HG02885 (cell line): Measurements from ENCODE around the gene GIMAP7.
A peak's percentile ranks its signal among the peaks of the same experiment; 100 is the strongest.
"Not testable (repeated sequence)": the region's sequence is repeated elsewhere in the genome, so short reads cannot be mapped to it uniquely, and the experiment has no call there.

Experiments used
- ATAC-seq: cut with Tn5 transposase; IDR thresholded peaks from one replicate; pipeline ENCODE4 v1.9.1; 2021; ENCODE audit warnings: mild to moderate bottlenecking; ENCODE audit not compliant: unreplicated experiment, poor library complexity

Gene GIMAP7

DNA sequence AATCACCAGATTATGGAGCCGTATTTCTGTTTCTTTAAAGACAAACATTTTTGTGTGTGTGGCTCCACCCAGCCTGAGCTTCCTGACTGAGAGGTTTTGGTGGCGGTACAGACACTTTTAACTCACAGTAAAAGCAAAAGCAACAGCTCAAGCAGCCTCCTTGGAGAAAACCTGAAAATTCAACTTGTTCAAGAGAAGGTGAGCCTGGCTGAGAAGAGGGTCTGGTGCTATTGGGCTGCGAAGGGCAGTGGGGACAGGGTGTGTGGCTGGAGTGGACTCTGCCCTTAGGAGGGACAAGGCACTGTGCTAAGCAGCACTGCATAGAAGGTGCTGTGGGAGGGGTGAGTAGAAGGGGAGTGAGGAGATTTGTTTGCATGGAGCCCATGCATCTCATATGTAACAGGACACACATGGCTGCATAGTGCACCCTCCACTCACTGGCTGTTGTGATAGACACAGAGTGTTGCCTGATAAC, at the start of gene GIMAP7:
Gene GIMAP7 (plus strand): TSS at position 125 of the 475 bp plus-strand sequence. CDS start 5,103 bp downstream, outside the sequence.
- peak; percentile 78 for ATAC-seq

DNA sequence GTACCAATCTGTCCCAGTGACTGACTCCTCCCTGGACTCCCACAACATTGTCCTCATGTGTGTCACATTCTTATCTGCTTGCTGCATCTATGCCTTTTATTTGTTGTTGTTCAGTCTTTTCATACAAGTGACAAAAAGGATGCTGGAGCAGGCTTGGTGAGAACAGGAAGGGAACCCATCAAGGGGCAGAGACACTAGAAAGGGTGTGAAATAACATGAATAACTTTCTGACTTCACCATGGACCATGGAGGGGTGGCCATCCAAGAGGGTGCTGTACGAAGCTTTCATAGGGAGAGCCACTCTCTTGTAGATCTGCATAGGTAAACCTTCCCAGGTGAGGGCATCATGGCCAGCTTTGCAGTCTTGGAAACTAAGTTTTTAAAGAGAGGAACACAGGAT, 49.7 kb upstream of the GIMAP7 start:
- ATAC-seq: no peak

DNA sequence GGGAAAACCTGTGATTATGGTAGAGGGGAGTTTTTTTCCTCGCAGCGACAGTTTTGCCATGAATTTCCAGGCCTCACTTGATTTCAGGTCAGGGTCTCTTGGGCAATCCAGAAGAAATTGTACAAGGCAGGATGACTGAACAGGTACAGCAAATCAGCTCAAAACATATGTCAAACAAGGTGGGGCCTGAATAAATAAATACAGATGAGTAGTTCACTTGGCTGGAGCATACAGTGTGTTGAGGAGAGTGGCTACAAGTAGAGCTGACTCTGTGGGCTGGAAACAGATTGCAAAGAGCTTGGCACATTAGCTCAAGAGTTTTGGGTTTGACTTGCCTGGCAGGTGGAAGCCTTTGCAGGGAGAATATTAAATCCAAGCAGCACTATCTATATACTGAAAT, 49.3 kb upstream of the GIMAP7 start:
- no peak for ATAC-seq

DNA sequence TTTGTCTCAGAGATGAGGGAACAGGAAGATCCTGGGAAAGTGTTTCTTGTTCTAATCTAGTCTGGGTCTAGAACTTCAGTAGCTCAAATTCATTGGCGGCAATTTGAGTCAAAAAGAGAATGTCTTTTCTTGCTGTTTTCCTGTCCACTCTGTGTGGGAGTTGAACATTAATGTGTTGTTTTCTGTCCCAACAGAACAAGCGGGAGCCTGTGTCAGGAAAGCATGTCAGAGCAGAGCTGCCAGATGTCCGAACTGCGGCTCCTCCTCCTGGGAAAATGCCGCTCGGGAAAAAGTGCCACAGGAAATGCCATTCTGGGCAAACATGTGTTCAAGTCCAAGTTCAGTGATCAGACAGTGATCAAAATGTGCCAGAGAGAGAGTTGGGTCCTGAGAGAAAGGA, 48.2 kb upstream of the GIMAP7 start:
- no peak for ATAC-seq

DNA sequence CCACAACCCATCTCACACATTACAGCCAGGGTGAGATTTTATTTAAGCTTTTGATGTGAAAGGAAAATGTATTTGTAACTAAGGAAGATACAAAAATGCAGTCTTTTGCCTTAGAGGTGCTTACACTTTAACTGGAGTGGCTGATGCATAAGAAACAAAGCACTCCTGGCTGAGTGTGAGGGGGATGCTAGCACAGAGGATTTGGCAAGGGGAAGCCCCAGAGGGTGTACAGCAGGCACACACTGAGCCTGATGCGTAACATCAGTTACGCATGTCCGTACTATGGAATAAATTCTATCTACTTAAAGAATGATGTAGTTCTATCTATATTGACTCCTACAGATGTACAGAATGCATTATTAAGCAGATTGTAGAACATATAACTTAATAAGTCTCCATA, 46.4 kb upstream of the GIMAP7 start:
- ATAC-seq: no peak

DNA sequence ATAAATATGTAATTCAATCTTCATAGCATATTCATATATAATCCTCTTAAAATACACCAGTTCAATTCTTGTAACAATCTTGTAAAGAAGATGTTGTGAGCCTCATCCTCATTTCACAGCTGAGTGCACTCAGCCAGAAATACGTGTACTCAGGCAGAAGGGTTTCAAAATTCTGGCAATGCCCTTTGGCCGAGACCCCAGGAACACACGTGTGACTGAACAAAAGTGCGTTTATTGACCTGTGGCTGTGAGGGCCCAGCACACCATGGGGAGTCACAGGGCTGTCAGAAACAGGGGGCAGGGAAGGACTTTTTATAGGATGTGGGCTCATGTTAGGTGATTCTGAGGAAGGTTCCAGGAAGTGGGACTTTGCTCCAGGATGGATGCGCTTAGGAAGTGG, 42.8 kb upstream of the GIMAP7 start:
- ATAC-seq: no peak

DNA sequence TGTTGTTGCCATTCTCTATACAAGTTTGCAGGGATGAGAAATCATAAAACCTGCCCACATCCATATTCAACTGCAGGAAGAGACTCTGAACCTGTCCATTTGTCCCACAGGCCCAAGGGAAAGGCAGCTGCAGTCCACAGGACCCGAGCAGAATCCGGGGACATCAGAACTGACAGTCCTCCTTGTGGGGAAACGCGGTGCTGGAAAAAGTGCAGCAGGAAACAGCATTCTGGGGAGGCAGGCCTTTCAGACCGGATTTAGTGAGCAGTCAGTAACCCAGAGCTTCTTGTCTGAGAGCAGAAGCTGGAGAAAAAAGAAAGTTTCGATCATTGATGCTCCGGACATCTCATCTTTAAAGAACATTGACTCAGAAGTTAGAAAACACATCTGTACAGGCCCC, 40.8 kb upstream of the GIMAP7 start:
- ATAC-seq: no peak

DNA sequence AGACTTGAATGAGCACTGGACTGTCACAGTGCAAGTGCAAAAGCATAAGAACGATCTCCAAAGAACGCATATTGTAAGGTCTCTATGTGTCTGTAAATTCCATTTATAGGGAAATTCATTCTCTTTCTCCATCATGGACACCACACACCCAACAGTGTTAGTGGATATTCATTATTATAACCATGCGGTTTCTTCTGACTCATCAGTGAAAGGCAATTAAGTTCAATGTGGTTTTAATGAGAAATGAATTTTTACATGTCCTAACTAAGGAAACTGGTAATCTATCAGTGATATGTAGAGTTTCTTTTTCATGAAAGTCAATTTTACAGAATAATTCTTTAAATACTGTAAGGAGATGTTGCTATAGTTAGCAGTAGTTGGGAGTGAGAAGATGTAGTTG, 38.4 kb upstream of the GIMAP7 start:
- ATAC-seq: no peak

DNA sequence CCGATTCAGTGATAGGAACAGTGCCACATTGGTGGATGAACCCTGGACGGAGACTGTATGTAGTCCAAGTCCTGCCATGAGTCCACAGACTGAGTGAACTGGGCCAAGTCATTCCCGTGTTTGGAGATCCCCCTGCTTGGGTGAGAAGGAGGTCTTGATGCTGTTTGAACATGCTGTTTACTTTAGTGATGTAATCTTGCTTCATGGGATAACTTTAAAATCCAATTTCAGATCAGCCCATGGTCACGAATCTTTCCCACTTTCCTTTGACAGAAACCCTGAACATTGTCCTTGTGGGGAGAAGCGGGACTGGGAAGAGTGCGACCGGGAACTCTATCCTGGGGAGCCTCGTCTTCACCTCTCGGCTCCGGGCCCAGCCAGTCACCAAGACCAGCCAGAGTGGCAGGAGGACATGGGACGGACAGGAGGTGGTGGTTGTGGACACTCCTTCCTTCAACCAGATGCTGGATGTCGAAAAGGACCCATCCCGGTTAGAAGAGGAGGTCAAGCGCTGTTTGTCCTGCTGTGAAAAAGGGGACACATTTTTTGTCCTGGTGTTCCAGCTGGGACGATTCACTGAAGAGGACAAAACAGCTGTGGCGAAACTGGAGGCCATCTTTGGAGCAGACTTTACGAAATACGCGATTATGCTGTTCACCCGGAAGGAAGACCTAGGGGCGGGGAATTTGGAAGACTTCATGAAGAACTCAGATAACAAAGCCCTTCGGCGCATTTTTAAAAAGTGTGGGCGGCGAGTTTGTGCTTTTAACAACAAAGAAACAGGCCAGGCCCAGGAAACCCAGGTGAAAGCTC, 37.6 kb upstream of the GIMAP7 start:
- ATAC-seq: no peak

DNA sequence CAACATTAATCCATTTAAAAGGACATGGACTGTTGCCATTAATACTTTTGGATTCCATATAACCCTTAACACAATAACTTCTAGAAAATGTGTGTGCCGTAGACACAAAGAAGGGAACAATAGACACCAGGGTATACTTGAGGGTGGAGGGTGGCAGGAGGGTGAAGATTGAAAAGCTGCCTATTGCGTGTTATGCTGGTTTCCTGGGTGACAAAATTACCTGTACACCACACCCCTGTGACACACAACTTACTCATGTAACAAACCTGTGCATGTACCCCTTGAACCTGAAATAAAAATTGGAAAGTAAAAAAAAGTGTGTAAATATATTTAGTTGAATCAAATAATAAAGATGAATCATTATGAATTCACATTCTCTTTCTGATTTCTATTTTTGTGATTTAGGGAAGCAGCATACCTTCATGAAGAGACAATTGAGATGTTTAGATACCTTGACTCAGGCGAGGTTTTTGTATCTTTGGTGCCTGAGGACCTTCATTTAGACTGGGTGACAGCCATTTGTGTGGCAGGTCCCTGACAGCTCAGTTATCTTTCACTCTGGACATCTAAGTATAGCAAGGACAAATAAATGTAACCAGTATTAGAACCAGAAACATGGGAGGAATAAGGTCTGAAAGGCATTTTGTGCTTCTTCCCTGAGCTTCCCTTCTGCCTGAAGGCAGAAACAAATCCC, 35.5 kb upstream of the GIMAP7 start:
- no peak for ATAC-seq

DNA sequence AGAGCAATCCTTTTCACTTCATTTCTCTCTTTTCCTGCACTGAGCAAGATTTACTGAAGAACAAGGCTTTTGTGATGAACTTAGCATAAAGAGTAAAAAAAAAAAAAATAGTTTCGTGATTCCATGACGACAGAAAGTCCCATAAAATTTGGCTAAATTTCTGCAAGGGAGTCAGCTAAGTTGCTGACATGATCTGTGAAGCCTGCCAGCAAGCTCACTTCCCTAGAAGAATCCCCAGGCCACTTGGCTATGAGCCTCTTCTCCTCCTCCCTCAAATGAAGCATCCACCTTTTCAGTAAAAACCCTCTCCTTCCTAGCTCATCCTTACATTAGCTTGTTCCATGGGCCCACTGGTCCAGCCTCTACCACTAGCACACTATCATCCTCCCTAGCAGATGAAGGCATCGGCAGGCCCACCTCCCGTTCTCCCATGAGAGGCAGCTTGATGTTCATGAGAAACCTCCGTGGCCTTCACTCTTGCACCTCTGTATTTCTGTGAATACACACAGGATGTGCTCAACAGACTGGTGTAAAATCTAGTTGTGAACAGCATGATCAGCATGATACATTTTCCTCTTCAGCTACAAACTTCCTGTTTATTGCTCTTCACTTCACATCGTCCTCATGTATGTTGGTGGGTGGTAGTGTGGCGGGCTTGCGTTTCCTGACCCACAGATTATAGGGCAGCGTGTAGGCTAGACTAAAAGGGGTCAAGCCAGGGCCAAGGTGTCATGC, 33.3 kb upstream of the GIMAP7 start:
- no peak for ATAC-seq

DNA sequence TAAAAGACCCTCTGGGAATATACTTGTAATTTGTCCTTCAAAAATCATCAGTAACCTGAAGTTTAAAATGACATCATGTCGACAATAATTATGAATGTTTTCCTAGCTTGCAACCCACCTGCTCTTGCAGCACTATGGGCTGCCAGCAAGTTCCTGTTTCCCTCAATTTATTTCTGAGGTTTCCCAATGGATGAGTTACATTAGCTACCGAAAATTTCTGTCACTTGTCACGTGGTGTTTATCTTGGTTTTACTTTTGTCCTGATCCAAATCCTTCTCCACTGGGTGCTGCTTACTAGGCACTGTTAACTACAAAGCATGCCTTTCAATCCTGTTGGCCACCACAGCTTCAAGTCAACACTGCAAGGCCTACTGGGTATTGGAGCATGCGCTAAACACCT, 32.8 kb upstream of the GIMAP7 start:
- ATAC-seq: no peak

DNA sequence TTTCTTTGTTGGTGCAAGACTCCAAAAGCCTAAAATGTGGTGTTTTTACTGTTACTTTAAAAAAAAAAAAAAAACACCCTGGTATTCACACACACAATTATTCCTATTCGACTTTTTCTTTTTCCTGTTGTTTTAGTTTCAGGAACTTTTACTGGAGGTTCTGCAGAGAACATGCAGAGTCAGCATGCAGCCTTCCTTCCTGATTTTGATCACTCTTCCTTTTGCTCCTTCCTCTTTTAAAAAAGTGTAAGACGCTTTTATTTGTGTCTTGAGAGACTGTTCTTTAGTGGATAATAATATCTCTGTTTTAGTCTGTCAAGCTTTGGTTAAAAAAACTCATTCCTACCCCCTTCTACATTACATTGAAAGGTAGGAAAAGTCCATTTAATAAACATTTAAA, 31.2 kb upstream of the GIMAP7 start:
- not testable (repeated sequence) for ATAC-seq

DNA sequence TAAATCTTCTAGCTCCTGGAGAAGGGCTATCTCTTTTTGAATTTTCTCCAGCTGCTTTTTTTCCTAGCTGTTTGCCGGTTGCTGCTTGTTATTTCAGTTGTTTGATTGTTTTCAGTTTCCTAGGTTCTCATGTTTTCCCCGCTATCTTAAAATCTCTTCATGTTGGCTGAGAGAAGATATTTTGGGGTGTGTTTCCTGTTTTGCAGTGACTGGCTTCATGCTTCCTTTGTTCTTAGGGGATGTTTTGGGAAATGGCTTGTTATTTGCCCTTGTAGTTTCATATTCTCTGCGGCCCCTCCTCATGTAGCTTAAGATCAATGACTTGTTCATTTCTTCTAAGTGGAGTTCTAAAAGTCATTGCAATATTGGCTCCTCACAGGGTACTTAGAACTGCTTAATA, 30.6 kb upstream of the GIMAP7 start:
- not testable (repeated sequence) for ATAC-seq

DNA sequence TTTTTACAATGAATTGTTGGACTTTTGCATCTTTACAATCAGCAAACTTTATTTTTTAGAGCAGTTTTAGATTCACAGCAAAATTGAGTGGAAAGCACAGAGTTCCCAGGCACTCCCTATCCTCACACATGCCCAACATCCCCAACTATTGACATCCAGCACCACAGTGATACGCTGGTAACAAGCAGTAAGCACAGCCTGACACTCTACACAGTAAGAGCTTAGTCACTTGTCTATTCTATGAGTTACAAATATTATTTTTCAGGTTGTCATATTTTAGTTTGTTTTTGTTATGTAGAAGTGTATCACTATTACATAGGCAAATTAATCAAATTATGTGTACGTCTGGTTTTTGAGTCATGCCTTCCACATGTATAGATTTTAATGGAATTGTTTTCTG, 27.0 kb upstream of the GIMAP7 start:
- ATAC-seq: no peak

DNA sequence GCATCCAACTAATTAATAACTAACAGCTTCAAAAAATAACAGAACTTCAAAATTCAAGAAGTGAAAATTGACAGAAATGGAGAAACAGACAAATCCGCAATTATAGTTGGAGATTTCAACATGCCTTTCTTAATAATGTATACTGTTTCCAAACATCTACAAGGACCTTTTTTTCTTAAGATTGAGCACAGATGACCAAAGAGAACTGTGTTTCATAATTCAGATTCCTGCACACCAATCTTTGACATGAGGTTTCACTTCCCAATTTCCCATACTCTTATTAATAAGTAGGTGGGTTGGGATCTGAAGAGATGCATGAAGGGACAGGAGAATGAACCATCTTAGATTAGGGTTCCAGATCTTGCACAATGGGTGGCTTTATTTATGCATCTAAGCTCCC, 24.9 kb upstream of the GIMAP7 start:
- ATAC-seq: no peak

DNA sequence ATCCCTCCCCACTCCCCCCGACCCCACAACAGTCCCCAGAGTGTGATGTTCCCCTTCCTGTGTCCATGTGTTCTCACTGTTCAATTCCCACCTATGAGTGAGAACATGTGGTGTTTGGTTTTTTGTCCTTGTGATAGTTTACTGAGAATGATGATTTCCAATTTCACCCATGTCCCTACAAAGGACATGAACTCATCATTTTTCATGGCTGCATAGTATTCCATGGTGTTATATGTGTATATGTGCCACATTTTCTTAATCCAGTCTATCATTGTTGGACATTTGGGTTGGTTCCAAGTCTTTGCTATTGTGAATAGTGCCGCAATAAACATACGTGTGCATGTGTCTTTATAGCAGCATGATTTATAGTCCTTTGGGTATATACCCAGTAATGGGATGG, 21.2 kb upstream of the GIMAP7 start:
- not testable (repeated sequence) for ATAC-seq

DNA sequence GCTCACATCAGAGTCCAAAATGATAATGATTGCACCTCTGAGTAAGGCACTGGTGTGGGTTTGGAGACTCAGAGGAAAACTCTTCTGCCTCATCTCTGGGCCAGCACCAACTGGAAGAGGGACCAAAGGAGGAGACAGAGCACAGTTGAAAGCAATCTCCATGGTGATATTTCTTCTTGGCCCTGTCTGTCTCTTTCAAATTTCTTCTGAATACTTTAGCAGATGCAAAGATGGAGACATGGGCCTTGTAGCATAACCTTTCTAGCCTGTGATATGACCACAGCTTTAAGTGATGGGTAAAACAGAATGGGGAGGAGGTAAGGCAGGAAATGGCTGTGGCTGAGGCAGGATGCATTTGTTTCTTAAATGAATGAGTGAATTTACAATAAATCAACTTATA, 12.2 kb upstream of the GIMAP7 start:
- no peak for ATAC-seq

DNA sequence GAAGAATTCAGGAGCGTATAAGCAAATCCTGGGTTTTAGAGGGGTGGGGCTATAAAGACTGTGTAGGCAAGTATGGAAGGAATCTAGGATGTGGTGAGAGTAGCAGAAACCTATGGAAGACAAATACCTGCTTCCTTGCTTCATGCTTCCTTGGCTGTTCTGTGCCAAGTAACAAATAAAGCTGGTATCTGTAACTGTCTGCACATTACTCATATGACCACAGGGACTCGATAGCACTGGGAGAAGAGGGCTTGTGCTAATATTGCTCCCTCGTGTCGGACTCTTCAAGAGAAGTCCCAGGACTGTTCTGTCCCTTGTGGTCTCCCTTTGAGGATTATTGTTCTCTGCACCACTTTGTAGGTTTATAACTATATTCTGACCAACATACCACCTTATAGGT, 11.5 kb upstream of the GIMAP7 start:
- no peak for ATAC-seq

DNA sequence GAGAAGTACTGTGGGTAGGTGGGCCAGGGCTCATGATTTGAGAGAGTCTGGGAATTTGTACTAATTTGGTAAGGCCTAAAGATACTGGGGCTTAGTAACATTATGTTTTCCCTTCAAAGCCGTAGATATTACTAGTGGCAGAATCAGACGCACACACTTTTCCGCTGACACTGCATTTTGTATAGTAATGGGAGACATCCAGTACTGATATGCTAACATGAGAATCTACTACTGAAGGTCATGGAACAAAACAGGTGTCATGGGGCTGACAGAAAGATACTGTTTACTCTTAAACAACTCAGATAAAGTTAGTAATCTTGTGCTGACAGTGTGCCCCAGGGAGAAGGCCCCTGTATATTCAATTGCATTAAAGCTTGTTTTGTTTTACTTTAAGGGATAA, 11.1 kb upstream of the GIMAP7 start:
- no peak for ATAC-seq

DNA sequence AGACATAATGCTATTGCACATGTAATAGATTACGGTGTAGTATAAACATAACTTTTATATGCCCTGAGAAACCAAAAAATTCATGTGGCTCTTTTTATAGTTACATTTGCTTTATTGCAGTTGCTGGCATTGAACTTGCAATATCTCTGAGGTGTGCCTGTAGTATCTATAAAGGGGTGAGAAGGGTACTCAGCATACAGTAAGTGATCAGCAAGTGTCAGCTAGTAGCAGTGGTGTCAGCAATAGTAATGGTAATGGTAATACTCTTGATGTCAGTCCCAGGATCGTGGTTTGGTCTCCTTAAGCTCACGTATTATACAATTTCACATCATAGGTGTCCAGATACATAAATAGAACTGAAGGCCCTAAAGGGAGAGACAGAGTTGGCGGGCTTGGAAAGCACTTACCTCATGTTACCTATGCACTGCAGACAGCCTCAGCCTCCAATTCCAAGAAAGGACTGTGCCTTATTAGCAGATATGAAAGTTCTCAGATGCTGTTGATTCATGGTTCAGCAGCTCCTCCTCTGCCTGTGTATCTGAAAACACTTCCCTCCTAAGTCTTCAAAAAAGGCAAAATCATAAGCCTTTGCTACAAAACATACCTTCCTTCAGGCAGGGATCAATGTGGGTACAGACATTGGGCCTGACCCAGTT, 6.6 kb upstream of the GIMAP7 start:
- no peak for ATAC-seq
